HG02970 (cell line): Measurements from ENCODE around the gene DDIT3.

Source experiments
- ATAC-seq: cut with Tn5 transposase; IDR thresholded peaks from one replicate; pipeline ENCODE4 v1.9.1; 2021; ENCODE audit warnings: mild to moderate bottlenecking, moderate library complexity, moderate number of reproducible peaks; ENCODE audit not compliant: unreplicated experiment, low FRiP score

Gene DDIT3

DNA sequence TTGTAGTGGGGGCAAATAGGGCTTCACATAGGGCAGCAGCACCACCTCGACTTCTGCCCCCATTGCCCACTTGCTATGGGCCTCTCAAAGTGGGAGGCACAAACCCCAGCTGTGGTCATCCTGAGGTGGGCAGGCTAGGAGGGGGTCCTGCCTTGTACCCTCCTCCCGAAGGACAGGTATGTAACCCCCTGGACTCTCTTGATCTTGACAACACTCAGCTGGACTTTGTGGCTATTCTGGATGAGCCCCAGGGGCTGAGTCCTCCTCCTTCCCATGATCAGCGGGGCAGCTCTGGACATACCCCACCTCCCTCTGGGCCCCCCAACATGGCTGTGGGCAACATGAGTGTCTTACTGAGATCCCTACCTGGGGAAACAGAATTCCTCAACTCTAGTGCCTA is 48.7 kb downstream of the DDIT3 start:
- ATAC-seq: no peak

DNA sequence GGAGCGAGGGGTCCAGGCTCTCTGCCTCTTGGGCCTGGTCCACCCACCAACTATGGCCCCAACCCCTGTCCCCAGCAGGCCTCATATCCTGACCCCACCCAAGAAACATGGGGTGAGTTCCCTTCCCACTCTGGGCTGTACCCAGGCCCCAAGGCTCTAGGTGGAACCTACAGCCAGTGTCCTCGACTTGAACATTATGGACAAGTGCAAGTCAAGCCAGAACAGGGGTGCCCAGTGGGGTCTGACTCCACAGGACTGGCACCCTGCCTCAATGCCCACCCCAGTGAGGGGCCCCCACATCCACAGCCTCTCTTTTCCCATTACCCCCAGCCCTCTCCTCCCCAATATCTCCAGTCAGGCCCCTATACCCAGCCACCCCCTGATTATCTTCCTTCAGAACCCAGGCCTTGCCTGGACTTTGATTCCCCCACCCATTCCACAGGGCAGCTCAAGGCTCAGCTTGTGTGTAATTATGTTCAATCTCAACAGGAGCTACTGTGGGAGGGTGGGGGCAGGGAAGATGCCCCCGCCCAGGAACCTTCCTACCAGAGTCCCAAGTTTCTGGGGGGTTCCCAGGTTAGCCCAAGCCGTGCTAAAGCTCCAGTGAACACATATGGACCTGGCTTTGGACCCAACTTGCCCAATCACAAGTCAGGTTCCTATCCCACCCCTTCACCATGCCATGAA is 49.2 kb downstream of the DDIT3 start:
- no peak for ATAC-seq

DNA sequence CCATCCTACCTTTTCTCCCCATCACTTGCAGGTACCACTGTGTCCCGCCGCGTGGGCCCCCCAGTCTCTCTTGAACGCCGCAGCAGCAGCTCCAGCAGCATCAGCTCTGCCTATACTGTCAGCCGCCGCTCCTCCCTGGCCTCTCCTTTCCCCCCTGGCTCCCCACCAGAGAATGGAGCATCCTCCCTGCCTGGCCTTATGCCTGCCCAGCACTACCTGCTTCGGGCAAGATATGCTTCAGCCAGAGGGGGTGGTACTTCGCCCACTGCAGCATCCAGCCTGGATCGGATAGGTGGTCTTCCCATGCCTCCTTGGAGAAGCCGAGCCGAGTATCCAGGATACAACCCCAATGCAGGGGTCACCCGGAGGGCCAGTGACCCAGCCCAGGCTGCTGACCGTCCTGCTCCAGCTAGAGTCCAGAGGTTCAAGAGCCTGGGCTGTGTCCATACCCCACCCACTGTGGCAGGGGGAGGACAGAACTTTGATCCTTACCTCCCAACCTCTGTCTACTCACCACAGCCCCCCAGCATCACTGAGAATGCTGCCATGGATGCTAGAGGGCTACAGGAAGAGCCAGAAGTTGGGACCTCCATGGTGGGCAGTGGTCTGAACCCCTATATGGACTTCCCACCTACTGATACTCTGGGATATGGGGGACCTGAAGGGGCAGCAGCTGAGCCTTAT is 49.9 kb downstream of the DDIT3 start:
- no peak for ATAC-seq

DNA sequence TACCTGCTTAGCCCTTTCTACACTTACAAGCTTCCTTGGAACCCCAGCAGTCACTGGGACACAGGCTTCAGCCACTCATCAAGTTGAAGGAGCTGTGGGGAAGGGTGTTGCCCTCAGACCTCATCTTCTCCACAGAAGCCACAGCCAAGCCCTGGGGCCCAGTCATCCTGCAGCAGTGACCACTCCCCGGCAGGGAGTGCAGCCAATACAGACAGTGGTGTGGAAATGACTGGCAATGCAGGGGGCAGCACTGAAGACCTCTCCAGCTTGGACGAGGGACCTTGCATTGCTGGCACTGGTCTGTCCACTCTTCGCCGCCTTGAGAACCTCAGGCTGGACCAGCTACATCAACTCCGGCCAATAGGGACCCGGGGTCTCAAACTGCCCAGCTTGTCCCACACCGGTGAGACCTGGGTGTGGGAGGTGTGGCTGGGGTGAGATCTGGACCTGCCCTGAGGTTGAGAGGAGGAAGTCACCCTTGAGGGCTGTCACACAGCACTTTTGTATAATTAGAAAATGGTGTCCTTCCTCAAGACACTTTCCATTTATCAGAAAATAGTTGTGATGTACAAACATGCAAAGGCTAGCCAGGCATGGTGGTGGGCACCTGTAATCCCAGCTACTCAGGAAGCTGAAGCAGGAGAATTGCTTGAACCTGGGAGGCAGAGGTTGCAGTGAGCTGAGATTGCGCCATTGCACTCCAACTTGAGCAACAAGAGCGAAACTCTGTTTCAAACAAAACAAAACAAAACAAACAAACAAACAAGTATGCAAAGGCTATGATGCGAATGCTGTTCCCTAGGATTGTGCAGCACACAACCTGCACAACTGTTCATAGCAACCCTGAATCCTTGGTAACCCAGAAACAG is 50.8 kb downstream of the DDIT3 start:
- ATAC-seq: no peak

DNA sequence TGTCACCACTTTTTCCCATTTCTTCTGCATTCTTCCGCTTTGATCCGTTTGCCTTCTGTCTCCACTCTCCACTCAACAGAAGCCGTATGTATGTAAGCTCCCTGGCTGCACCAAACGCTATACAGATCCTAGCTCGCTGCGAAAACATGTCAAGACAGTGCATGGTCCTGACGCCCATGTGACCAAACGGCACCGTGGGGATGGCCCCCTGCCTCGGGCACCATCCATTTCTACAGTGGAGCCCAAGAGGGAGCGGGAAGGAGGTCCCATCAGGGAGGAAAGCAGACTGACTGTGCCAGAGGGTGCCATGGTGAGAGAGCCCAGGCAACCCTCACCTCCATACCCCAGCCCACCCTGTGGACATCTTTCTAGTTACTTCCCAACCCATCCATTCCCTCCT is 52.4 kb downstream of the DDIT3 start:
- no peak for ATAC-seq

DNA sequence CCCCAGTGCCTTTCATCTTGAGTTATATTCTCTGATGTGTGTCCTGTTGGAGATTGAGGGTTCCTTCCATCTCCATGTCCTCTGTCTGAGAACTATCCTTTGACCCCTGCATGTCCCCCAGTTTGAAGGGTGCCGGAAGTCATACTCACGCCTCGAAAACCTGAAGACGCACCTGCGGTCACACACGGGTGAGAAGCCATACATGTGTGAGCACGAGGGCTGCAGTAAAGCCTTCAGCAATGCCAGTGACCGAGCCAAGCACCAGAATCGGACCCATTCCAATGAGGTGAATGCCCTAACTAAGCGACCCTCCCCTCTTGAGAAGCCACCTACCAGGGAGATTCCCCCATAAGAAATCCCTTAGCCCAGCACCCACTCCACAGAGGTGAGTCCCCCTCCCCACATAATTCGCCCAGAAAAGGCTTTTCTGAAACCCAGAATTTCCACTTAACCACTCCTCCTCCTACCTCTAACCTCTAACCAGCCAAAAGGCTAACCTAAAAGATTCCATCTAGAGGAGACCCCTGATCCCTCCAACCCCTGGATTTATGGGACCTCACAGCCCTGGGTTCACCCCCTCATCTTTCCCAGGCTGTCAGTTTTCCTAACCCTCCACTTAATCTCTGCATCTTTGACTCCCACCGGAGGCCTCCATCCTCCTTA is 53.0 kb downstream of the DDIT3 start:
- no peak for ATAC-seq
